Cerebellar nuclear complex (tissue), 1 donor: ENCODE data around the gene EVC.
"Not testable (repeated sequence)": the region's sequence is repeated elsewhere in the genome, so short reads cannot be mapped to it uniquely, and the experiment has no call there.

ENCODE experiments used
- DNase-seq, 2 experiments: peaks; one replicate each; lab custom pipeline; 2025; lab: John Stamatoyannopoulos, UW

The EVC gene

GRCh38 chr4:5843573-5844530 lies 132.9 kb downstream of the EVC start:
- DNase-seq = no peak

- DNase-seq = no peak
Observed at GRCh38 chr4:5845035-5845905, 134.3 kb downstream of the EVC start.

DNA sequence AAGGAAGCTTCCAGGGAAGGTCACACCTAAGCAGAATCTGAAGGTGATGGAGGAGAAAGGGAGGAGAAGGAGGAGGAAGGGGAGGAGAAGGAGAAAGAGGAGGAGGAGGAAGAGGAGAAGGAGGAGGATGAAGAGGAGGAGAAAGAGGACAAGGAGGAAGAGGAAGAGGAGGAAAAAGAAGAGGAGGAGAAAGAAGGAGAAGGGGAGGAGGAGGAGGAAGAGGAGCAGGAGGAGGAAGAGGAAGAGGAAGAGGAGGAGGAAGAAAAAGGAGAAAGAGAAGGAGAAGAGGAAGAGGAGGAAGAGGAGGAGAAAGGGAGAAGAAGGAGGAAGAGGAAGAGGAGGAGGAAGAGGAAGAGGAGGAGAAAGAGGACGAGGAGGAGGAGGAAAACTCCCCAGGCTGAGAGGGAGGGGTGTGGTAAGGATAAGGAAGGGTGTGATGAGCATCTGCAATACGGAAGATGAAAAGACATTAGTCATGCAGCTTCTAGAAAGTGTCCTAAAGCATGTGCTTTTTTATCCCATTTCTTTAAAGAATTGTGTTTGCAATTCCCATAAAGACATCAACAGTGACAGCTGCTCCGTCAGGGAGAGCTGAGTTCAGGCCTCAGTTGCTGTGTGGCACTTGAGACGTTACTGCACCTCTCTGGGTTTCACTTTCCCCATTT lies 140.8 kb downstream of the EVC start:
- no peak for DNase-seq

- no peak for DNase-seq
Observed at GRCh38 chr4:5852523-5853202, 141.7 kb downstream of the EVC start.

GRCh38 chr4:5854929-5855328 lies 143.9 kb downstream of the EVC start:
- no peak for DNase-seq

- not testable (repeated sequence) for DNase-seq
Observed at GRCh38 chr4:5856362-5856761, 145.4 kb downstream of the EVC start.

DNA sequence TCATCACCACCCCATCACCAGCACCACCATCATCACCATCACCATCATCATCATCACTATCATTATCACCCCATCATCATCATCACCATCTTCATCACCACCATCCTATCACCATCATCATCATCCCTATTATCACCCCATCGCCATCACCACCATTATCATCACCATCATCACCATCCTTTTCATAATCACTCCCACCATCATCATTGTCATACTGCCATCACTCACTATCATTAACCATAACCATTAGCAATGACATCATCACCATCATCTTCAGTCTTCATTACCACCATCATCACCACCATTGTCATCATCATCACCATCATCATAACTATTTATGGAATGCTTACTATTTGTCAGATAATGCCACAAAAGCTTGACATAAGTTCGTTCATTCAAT lies 146.2 kb downstream of the EVC start:
- no peak for DNase-seq

- DNase-seq = no peak
Observed at GRCh38 chr4:5858020-5858769, 147.2 kb downstream of the EVC start.

DNA sequence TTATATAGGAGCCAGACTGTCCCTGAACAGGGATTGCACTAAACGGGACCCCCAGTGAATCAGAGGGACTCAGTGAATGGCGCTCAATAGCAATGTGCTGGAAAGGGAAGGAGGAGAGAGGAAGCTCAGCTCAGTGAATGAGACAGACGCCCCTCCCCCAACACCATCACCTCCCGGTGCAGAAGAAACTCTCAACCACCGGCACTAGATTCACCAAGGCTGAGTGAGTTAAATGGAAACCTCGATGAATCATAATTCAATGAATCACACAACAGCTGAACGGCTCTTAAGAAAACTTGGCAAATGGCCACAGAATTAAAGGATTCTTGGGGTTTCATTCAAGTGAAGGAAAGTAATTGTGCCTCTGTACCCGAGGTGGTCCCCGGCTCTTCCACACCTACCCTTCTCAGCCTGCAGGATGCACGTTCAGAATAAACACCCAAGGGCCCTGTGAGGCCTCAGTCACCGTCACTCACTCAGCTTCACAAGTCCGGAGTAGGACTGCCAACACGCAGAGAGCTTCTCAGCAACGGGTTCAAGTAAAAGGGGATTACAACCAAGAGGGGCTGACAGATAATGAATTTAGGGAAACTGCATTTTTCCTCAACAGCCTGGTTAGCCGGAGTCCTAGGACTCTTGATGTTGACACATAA lies 152.6 kb downstream of the EVC start:
- no peak for DNase-seq
